ENCODE data around the gene SPATA9. TPM values are rescaled to one million over a fixed set of nuclear protein-coding genes. Genes with fewer than 3 reads are reported as not detected.

The SPATA9 gene
- 0.13 and 0.30 TPM in 2 replicates for total RNA-seq

GRCh38 chr5:95682891-95683290, at the start of gene SPATA9:
Gene SPATA9, minus strand, starts transcription at chr5:95682991. Its CDS starts 137 bp downstream, at chr5:95682854.

GRCh38 chr5:95730730-95731570, 48.2 kb upstream of the SPATA9 start, which contains the start of gene RHOBTB3:
Gene RHOBTB3, plus strand, starts transcription at chr5:95731336. Its CDS starts 347 bp downstream, at chr5:95731683.

GRCh38 chr5:95646569-95647431, 36.0 kb downstream of the SPATA9 start, which contains the start of gene RFESD:
Gene RFESD, plus strand, starts transcription at chr5:95646777. Its CDS starts 5,495 bp downstream, at chr5:95652272.

GRCh38 chr5:95620030-95620869, 62.5 kb downstream of the SPATA9 start, which contains the start of gene GPR150:
Gene GPR150, plus strand, starts transcription at chr5:95620087. Its CDS starts 189 bp downstream, at chr5:95620276.

Other genes with a start within 250 kb of the SPATA9 start
- 148 and 161 TPM in 2 replicates for gene SKIC3, start 128.0 kb downstream of the SPATA9 start, total RNA-seq
- gene ARSK, start 127.9 kb downstream of the SPATA9 start, total RNA-seq = 15.0 and 28.6 TPM in 2 replicates
- gene GPR150, start 62.9 kb downstream of the SPATA9 start, total RNA-seq = 0.40 and 0.46 TPM in 2 replicates
- 1.9 and 2.2 TPM in 2 replicates for gene RFESD, start 36.2 kb downstream of the SPATA9 start, total RNA-seq
- gene RHOBTB3, start 48.3 kb upstream of the SPATA9 start, total RNA-seq = 120 and 154 TPM in 2 replicates
- gene GLRX, start 139.7 kb upstream of the SPATA9 start, total RNA-seq = 24.8 and 59.6 TPM in 2 replicates